ENCODE data around the gene EPHA7.
A peak's percentile ranks its signal among the peaks of the same experiment; 100 is the strongest.

EPHA7 gene

DNA sequence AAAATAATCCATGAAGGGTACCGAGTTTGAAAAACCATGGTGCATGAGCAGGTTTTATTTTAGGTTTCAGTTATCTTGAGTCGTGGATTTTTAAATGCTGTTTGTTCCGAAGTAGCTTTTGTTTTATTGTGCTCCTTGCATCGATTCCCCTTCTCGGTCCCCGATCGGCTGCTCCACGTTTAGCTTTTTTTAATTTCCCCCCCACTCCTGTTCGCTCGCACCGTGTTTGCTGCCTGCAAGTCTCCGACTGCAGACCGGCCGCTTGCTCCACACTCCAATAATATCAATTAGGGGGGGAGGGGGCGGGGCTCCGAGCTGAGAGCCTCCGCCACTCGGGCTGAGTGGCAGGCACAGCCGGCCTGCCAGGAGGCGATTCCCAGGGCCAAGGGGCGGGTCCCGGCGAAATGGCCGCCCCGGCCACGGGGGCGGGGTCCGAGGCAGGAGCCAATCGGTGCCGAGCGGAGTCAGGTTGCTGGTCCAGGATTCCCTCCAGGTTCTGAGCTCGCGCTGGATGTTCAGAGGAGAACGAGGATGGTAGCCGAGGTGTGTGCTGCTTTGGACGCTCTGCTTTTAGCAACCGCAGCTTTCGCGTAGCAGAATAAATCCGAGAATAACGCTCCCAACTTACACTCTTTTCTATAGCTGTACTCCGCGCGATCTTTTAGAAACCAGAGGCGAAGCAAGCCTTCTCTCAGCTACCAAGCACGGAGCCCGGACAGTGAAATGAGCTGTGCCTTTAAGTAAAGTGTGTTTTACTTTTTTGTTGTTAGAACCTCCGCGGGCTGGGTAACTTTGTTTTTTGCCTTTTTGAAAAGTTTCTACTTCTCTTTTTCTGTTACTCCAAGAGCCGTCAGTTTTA, at the start of gene EPHA7:
EPHA7 (minus strand) TSS at position 256 of the 859 bp plus-strand sequence; CDS start at position 38, 218 bp downstream.
- peak in 1 of 2 donors; percentile 2 for DNase-seq (ENCODE audit: low read depth in 1 of 2, low spot score in 1 of 2)

- DNase-seq (ENCODE audit: low read depth in 1 of 2, low spot score in 1 of 2) = no peak
Measured at GRCh38 chr6:93468291-93468690, 48.9 kb upstream of the EPHA7 start.

DNA sequence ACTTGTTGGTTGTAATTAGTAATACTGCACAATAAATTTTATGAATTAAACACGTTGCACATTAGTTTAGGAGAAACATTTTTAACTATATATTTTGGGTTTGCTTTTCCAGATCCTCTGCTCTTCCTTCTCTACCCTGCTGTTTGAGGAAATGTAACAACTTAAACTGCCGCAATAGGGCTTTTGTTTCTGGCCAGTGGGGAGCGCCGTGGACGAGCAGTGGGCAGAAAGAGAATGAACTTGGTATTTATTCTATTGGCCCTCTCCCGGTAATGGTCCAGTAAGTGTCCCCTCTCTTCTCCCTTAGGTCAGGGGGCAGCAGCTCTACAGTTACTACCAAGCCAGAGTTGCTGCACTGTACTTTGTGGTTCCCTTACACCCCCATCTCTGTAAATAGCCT, 35.2 kb upstream of the EPHA7 start:
- no peak for DNase-seq (ENCODE audit: low read depth in 1 of 2, low spot score in 1 of 2)

DNA sequence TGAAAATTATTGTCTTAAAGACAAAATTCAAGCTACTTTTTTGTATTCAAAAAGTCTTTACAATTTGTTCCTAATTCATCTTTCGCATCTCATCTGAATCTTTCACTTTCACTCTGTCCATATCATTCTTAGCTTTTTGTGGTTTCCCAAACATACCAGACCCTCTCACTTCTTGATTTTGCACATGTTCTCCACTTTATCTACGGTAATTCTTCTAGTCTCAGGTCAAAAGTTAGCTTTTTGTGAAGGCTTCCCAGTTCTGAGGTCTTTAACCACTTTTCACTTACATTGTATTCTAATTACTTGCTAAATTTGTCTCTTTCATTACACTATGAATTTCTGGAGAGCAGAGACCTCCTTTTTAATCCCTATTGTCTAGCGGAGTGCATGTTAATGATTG, 34.6 kb upstream of the EPHA7 start:
- no peak for DNase-seq (ENCODE audit: low read depth in 1 of 2, low spot score in 1 of 2)

GRCh38 chr6:93447874-93448273, 28.5 kb upstream of the EPHA7 start:
- no peak for DNase-seq (ENCODE audit: low read depth in 1 of 2, low spot score in 1 of 2)

- no peak for DNase-seq (ENCODE audit: low read depth in 1 of 2, low spot score in 1 of 2)
Measured at GRCh38 chr6:93437491-93437890, 18.1 kb upstream of the EPHA7 start.

GRCh38 chr6:93433592-93433991, 14.2 kb upstream of the EPHA7 start:
- DNase-seq (ENCODE audit: low read depth in 1 of 2, low spot score in 1 of 2) = no peak

- DNase-seq (ENCODE audit: low read depth in 1 of 2, low spot score in 1 of 2) = no peak
Measured at GRCh38 chr6:93424303-93425064, 5.1 kb upstream of the EPHA7 start.

GRCh38 chr6:93423542-93423941, 4.2 kb upstream of the EPHA7 start:
- no peak for DNase-seq (ENCODE audit: low read depth in 1 of 2, low spot score in 1 of 2)

DNA sequence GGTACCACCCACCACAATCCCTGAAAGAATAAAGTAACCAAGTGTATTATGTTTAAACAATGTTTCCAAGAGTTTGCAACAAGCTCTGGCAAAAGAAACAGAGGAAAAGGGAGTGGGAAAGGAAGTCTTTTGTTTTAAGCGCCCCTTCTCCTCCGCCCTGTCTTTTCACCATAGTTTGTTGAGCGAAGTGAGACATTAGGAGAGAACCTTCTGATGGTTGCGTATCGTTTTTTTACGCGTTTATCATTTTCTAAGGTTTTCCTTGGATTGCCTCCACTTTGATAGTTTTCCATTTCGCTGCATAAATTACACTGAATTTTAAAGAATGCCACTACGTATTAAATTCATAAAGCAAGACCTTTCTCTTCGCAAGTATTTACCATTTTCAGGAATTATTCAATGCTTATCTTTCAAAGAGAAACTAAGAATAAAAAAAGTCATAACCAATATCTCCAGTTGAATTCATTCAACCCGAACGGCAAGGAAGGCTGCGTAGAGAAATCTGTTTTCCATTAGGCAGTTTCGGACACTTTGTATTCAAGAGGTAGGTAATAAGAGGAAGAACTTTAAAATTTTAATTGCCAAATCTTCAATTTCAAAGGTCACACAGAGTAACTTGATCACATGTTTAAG, 920 bp upstream of the EPHA7 start:
- DNase-seq (ENCODE audit: low read depth in 1 of 2, low spot score in 1 of 2) = no peak

DNA sequence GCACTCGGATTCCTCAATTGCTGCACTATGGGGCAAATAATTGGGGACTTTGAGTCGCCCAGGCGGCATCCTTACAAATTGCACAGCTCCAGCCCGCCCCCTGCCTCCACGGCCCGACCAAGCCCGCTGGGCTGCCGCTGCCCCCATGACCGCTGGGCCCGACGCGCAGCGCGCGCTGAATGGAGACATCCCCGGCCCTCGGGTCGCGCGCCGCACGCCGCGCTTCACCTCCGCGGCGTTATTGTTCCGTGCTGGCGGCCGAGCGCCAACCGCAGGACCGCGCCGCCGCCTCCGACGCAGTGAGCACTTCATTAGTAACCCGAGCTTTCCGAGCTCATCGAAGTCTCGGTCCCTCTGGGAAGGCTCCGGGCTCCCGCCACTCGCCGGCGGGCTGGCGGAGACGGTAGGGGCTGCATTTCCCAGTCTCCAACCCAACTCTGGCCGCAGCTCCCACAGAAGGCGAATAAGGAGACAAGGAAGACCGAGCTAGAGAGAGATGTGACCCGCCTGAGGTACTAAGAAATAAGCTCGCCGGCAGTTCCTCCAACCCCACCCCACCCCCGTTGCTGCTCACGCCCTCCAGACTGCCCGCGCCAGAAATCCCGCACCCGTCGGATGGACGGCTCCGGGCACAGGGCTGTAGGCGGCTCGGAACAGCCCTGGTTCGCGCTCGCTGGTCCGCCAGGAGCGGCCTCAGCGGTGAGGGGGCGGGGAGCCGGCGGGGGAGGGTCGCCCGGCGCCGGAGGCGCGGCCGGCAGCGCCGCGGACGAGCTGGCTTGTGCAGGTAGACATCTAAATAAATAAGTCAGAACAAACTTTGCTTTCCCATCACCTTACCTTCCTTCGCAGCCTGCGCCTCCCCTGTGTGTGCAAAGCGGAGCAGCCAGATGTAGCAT, 703 bp downstream of the EPHA7 start:
- no peak for DNase-seq (ENCODE audit: low read depth in 1 of 2, low spot score in 1 of 2)

- no peak for DNase-seq (ENCODE audit: low read depth in 1 of 2, low spot score in 1 of 2)
Measured at GRCh38 chr6:93418033-93418407, 1.3 kb downstream of the EPHA7 start.

GRCh38 chr6:93417421-93418013, 1.8 kb downstream of the EPHA7 start:
- DNase-seq (ENCODE audit: low read depth in 1 of 2, low spot score in 1 of 2) = no peak

DNA sequence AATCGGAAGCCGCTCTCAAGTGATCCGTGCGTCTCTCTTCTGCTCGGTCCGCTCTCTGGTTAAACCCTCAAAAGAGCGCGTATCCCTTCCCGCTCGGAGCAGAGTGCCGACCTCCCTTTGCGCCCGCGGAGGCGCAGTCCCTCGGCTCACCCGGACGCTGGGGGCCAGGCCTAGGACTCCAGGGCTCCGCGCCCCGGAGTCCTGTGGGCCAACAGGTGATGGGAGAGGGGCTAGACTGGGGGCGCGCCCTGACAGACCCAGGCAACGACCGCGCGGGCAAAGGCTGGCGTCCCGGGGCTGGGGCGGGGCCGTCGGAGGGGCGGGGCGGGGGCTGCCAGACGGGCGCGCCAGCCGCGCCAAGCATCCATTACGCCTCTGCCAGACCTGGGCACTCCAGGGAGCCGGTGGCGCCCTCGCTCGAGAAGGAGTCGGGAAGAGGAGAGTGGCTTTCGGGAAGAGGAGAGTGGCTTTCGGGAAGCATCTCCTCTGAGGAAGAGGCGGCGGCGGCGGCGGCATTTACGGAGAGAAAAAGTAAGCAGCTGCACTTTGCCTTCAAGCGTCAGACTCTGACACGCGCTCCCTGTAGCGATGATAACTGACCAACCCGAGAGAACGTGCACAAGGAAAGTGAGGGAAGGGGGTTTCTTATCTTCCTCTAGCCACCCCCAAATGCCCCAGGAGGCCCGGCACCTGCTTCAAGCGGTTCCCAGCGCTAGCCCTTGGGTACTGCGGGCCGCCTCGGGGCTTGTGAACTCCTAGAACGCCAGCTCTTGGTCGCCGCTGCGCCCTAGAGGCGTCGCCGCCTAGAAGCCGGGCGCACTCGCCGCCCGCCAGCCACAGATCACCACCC, 2.6 kb downstream of the EPHA7 start:
- DNase-seq (ENCODE audit: low read depth in 1 of 2, low spot score in 1 of 2) = no peak

DNA sequence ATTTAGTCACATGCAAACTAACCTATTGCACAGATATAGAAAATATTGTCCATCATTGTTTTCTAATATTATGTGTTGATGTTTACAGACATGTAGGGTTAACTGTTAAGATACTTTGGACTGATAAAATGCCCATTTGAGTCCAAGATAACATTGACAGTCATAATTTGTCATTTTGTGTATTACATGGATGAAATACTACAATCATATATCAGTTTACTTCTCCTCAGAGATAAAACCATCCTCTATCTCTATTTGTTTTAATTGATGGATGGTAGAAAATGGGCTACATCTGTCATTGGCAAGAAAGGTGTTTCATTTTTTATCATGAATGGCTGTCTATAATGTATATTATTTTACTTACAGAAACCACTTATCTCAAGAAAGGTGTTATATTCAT, 6.2 kb downstream of the EPHA7 start:
- no peak for DNase-seq (ENCODE audit: low read depth in 1 of 2, low spot score in 1 of 2)

DNA sequence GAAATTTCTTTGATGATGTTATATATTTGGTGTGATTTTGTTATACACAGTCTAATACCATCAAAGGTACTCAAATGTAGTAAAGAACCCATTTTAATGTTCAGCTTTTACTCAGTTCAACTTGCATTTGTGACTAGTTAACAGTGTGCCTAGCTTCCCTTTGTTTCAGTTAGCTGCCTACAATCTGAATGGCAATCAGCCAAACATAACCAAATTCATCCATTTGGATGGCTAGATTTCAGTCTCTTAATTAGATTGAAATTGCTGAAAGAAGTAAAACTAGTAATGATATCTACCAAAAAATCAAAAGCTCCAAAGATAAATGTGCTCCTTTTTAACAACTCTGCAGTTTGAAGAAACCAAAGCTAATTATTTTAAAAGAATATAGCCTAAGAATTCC, 6.9 kb downstream of the EPHA7 start:
- DNase-seq (ENCODE audit: low read depth in 1 of 2, low spot score in 1 of 2) = no peak

DNA sequence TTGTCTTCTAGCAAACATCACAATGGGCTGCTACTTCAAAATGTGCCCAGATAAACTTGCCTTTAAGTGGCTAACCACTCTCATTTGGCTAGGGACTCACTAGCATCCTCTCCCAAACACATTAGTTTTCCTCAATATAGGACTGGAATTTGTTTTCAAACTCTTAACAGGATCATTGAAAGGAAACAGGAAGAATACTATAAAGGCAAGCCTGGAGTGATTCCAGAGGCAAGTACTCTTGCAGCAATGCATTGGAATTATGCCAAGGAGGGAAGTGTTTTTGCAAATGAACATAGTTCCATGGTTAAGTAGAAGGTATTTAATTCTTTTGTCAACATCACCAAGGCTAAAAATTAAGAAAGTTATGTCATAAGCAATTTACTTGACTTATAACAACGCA, 12.2 kb downstream of the EPHA7 start:
- DNase-seq (ENCODE audit: low read depth in 1 of 2, low spot score in 1 of 2) = no peak

DNA sequence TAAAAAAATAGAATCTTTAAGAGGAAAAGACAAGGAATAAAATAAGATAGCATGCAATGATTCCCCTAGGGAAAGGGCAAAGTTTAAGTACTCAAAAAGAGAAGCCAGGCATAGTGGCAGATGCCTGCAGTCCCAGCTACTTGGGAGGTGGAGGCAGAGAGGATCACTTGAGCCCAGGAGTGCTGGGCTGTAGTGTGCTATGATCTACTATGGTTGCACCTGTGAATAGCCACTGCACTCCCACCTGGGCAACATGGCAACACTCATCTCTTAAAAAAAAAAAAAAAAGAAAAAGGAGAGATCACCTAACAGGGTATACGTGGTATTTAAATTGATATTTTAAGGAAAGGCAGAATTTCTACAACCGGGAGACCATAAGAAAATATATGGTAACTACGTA, 16.0 kb downstream of the EPHA7 start:
- no peak for DNase-seq (ENCODE audit: low read depth in 1 of 2, low spot score in 1 of 2)

GRCh38 chr6:93398723-93399122, 20.6 kb downstream of the EPHA7 start:
- DNase-seq (ENCODE audit: low read depth in 1 of 2, low spot score in 1 of 2) = no peak

GRCh38 chr6:93394471-93394870, 24.9 kb downstream of the EPHA7 start:
- no peak for DNase-seq (ENCODE audit: low read depth in 1 of 2, low spot score in 1 of 2)

Data from activated T-helper 1 cell treated with anti-CD3 and anti-CD28 coated beads, Interleukin-2, amount 50 U/mL, for 16 hours (primary cell).